IMR-90 (cell line): Measurements from ENCODE around the gene ABCC5. TPM values are rescaled to one million over a fixed set of nuclear protein-coding genes. Genes with fewer than 3 reads are reported as not detected.

Experiments used
- ATAC-seq: fragments of 200-7000 bp; cut with Tn5 transposase; 2 replicates; pipeline ENCODE4 v1.9.1; 2020; ENCODE audit warnings: low read depth, mild to moderate bottlenecking, moderate library complexity
- BruUV-seq: library from RNA; stranded (reverse); fragments of 400-500 nt; replicated peaks from 2 replicates; lab custom pipeline; 2021; lab: Mats Ljungman, UMichigan
- CTCF ChIA-PET: fragments of 300-600 bp; formaldehyde crosslinking; extraction: SDS; loops from one replicate; lab custom pipeline; 2021; ENCODE audit warnings: antibody characterized with exemption; lab: Yijun Ruan, JAX
- POLR2A ChIA-PET: fragments of 300-600 bp; sonication (Branson Sonifier 250); formaldehyde crosslinking; loops from one replicate; lab custom pipeline; 2022; ENCODE audit warnings: antibody characterized with exemption; ENCODE audit not compliant: unreplicated experiment; lab: Charles Lee
- DNase-seq: peaks from one replicate; pipeline ENCODE4 v3.0.0; 2013
- H2AFZ ChIP-seq: replicated peaks from 2 replicates; pipeline ENCODE3; 2013; ENCODE audit warnings: low read length, mild to moderate bottlenecking; ENCODE audit not compliant: poor library complexity
- H2AK5ac ChIP-seq: 2 replicates; pipeline ENCODE4 v1.6.1; 2013; ENCODE audit warnings: low read depth, low read length, inconsistent platforms
- H2AK9ac ChIP-seq: replicated peaks from 2 replicates; pipeline ENCODE3; 2013; ENCODE audit warnings: mild to moderate bottlenecking, low read depth, low read length, moderate library complexity; ENCODE audit not compliant: poor library complexity
- H2BK120ac ChIP-seq: 2 replicates; pipeline ENCODE4 v1.6.1; 2013; ENCODE audit warnings: low read depth, low read length, inconsistent platforms
- H2BK15ac ChIP-seq: 3 replicates; pipeline ENCODE4 v1.6.1; 2013; ENCODE audit warnings: low read depth, low read length, inconsistent platforms
- H2BK20ac ChIP-seq: 2 replicates; pipeline ENCODE4 v1.6.1; 2013; ENCODE audit warnings: low read depth, mild to moderate bottlenecking, inconsistent platforms, low read length, moderate library complexity
- H2BK5ac ChIP-seq: 2 replicates; pipeline ENCODE4 v1.6.1; 2013; ENCODE audit warnings: mild to moderate bottlenecking, low read depth, low read length, inconsistent platforms; ENCODE audit not compliant: poor library complexity, severe bottlenecking
- H3K14ac ChIP-seq: replicated peaks from 2 replicates; pipeline ENCODE4 v1.6.1; 2013; ENCODE audit warnings: low read depth, low read length, inconsistent platforms
- H3K18ac ChIP-seq: 2 replicates; pipeline ENCODE4 v1.6.1; 2013; ENCODE audit warnings: low read depth, low read length, control low read depth
- H3K23ac ChIP-seq: 2 replicates; pipeline ENCODE4 v1.6.1; 2013; ENCODE audit warnings: low read depth, low read length, inconsistent platforms
- H3K27ac ChIP-seq: 2 replicates; pipeline ENCODE4 v1.5.1; 2013; ENCODE audit warnings: mild to moderate bottlenecking, control low read depth, low read length; ENCODE audit not compliant: insufficient read depth
- H3K27me3 ChIP-seq: 2 replicates; pipeline ENCODE4 v1.6.1; 2013; ENCODE audit warnings: low read length; ENCODE audit not compliant: control insufficient read depth, insufficient read depth
- H3K36me3 ChIP-seq: 2 replicates; pipeline ENCODE4 v1.6.1; 2013; ENCODE audit warnings: low read length, mixed read lengths; ENCODE audit not compliant: control insufficient read depth, insufficient read depth
- H3K4ac ChIP-seq: 2 replicates; pipeline ENCODE4 v1.6.1; 2013; ENCODE audit warnings: low read depth, low read length, inconsistent platforms
- H3K4me1 ChIP-seq: 2 replicates; pipeline ENCODE4 v1.6.1; 2013; ENCODE audit warnings: low read length, mixed read lengths; ENCODE audit not compliant: control insufficient read depth, insufficient read depth
- H3K4me2 ChIP-seq: 2 replicates; pipeline ENCODE4 v1.6.1; 2013; ENCODE audit warnings: low read depth, mild to moderate bottlenecking, control low read depth, low read length, moderate library complexity
- H3K4me3 ChIP-seq: 2 replicates; pipeline ENCODE4 v1.5.1; 2013; ENCODE audit warnings: low read depth, mild to moderate bottlenecking, control low read depth, low read length, moderate library complexity; ENCODE audit not compliant: insufficient read depth
- H3K56ac ChIP-seq: 2 replicates; pipeline ENCODE4 v1.6.1; 2013; ENCODE audit warnings: low read length, inconsistent platforms; ENCODE audit not compliant: insufficient read depth; ENCODE audit errors: extremely low read depth
- H3K79me1 ChIP-seq, 2 experiments: 2 replicates each; pipeline ENCODE4 v1.6.1; 2013; ENCODE audit warnings: low read length in 2 of 2, inconsistent platforms in 1 of 2, low read depth in 1 of 2
- H3K9ac ChIP-seq: 2 replicates; pipeline ENCODE4 v1.6.1; 2013; ENCODE audit warnings: low read depth, low read length, control low read depth
- H3K9me1 ChIP-seq: 2 replicates; pipeline ENCODE4 v1.6.1; 2013; ENCODE audit warnings: low read length, inconsistent platforms; ENCODE audit not compliant: insufficient read depth
- H3K9me3 ChIP-seq: 2 replicates; pipeline ENCODE4 v1.6.1; 2013; ENCODE audit warnings: low read length; ENCODE audit not compliant: control insufficient read depth, insufficient read depth
- H4K20me1 ChIP-seq: 2 replicates; pipeline ENCODE4 v1.6.1; 2013; ENCODE audit warnings: low read length, inconsistent platforms; ENCODE audit not compliant: insufficient read depth
- H4K5ac ChIP-seq: 2 replicates; pipeline ENCODE4 v1.6.1; 2013; ENCODE audit warnings: mild to moderate bottlenecking, low read depth, low read length, control low read depth
- H4K8ac ChIP-seq, 2 experiments: 2 replicates each; pipeline ENCODE4 v1.6.1; 2013; ENCODE audit warnings: low read depth in 2 of 2, low read length in 2 of 2, control low read depth in 1 of 2, inconsistent platforms in 1 of 2
- H4K91ac ChIP-seq: 2 replicates; pipeline ENCODE4 v1.6.1; 2013; ENCODE audit warnings: low read depth, low read length, inconsistent platforms; ENCODE audit not compliant: insufficient read depth
- BHLHE40 ChIP-seq: fragments of 150-350 bp; IDR thresholded peaks from 2 replicates; pipeline ENCODE4 v1.6.1; 2016; ENCODE audit warnings: mild to moderate bottlenecking, low read depth, low read length
- CEBPB ChIP-seq: IDR thresholded peaks from 2 replicates; pipeline ENCODE4 v1.6.1; 2012; ENCODE audit warnings: low read depth, low read length, improper control_type of control experiment
- FOS ChIP-seq: fragments of 150-350 bp; IDR thresholded peaks from 2 replicates; pipeline ENCODE4 v1.6.1; 2016; ENCODE audit warnings: low read depth, low read length
- MAFK ChIP-seq: IDR thresholded peaks from 2 replicates; pipeline ENCODE4 v1.6.1; 2012; ENCODE audit warnings: low read depth, low read length, improper control_type of control experiment
- NFE2L2 ChIP-seq: fragments of 150-350 bp; IDR thresholded peaks from 2 replicates; pipeline ENCODE4 v1.6.1; 2016; ENCODE audit warnings: low read depth, mild to moderate bottlenecking, low read length
- POLR2A ChIP-seq: IDR thresholded peaks from 2 replicates; pipeline ENCODE4 v1.6.1; 2012; ENCODE audit warnings: mild to moderate bottlenecking, low read depth, low read length
- RAD21 ChIP-seq: IDR thresholded peaks from 2 replicates; pipeline ENCODE4 v1.6.1; 2012; ENCODE audit warnings: low read length, improper control_type of control experiment
- RCOR1 ChIP-seq: IDR thresholded peaks from 2 replicates; pipeline ENCODE4 v1.6.1; 2012; ENCODE audit warnings: mild to moderate bottlenecking, low read length, improper control_type of control experiment; ENCODE audit not compliant: insufficient replicate concordance
- RFX5 ChIP-seq: IDR thresholded peaks from 2 replicates; pipeline ENCODE4 v1.8.0; 2012; ENCODE audit warnings: low read depth, mild to moderate bottlenecking, low read length, moderate library complexity
- SMC3 ChIP-seq: fragments of 150-350 bp; IDR thresholded peaks from 2 replicates; pipeline ENCODE4 v1.6.1; 2016; ENCODE audit warnings: low read depth, mild to moderate bottlenecking, antibody characterized with exemption, low read length, moderate library complexity
- WGBS, 2 experiments: methylation state at CpG; one replicate each; pipeline versions ENCODE4 v1.1.5 to v1.1.7; 2013; ENCODE audit warnings: missing lambda C conversion rate in 2 of 2; ENCODE audit not compliant: insufficient read length in 1 of 2; ENCODE audit errors: extremely low coverage in 2 of 2; 5-methylcytosine and 5-hydroxymethylcytosine counted together
- dilution Hi-C: fragments of 300-500 bp; cut with HindIII; formaldehyde crosslinking; loops from one replicate; pipeline ENCODE4 v1.14.3; 2018; ENCODE audit warnings: low sequenced_read_pairs; ENCODE audit not compliant: unreplicated experiment
- in situ Hi-C: fragments of 300-500 bp; cut with MboI; formaldehyde crosslinking; loops from 3 replicates; pipeline ENCODE4 v1.14.3; 2019; ENCODE audit warnings: low sequenced_read_pairs, inconsistent platforms, mixed read lengths
- intact Hi-C: fragments of 100-400 bp; cut with micrococcal nuclease; formaldehyde crosslinking; loops from 2 replicates; pipeline ENCODE4 v1.10.0; 2022
- polyA plus RNA-seq, 3 experiments: library from polyadenylated mRNA; depleted of rRNA; stranded (reverse); fragments of >200 nt; gene quantifications; 2 replicates each; pipeline ENCODE4 v1.2.3, GENCODE V29; 2012; ENCODE audit warnings: low replicate concordance in 1 of 3
- total RNA-seq: library from RNA; depleted of rRNA; stranded (reverse); fragments of >200 nt; gene quantifications from 2 replicates; pipeline ENCODE4 v1.2.3, GENCODE V29; 2012

The ABCC5 gene
- total and polyA plus RNA-seq, 2 of the 4 experiments (the other 2 are of a cell fraction), result 8.4 to 17.7 TPM

- Histone ChIP-seq H3K18ac (no peak overlapping the region), H3K4me1 (no peaks in the 10 kb centered on the region), H2AK9ac (no peak overlapping the region), H3K9me1 (0 out of 2 replicates have a peak, but pooled peaks cover 4% of the 10 kb centered on the region), H3K79me1 (no peaks in the 10 kb centered on the region), H4K20me1 (no peaks in the 10 kb centered on the region), H3K56ac (no peak overlapping the region), H3K14ac (no peak overlapping the region), H2BK20ac (no peak overlapping the region), H3K23ac (no peak overlapping the region), H2AK5ac (no peak overlapping the region), H2BK120ac (no peak overlapping the region), H4K5ac (no peak overlapping the region), H2BK5ac (no peak overlapping the region), H2AFZ (no peak overlapping the region), H3K9me3 (no peaks in the 10 kb centered on the region), H3K4me2 (no peak overlapping the region), H3K4me3 (no peak overlapping the region), H3K9ac (no peak overlapping the region), H4K91ac (no peak overlapping the region), H3K27ac (no peak overlapping the region), H4K8ac (no peak overlapping the region), H3K36me3 (peaks cover 36% of the 10 kb centered on the region), H3K4ac (no peak overlapping the region), H2BK15ac (no peak overlapping the region), H3K27me3 (no peaks in the 10 kb centered on the region)
- DNase-seq (no peak), ATAC-seq (no peak)
- POLR2A ChIA-PET, result no interaction called here
- WGBS, 2 experiments, result no CpG with 5 or more reads among the region's 6 CpGs
- TF ChIP-seq BHLHE40, result no peak
- TF ChIP-seq NFE2L2, result no peak
- TF ChIP-seq POLR2A, result no peak
- TF ChIP-seq RAD21, result no peak
- TF ChIP-seq MAFK, result no peak
- TF ChIP-seq SMC3, result no peak
- TF ChIP-seq CEBPB, result no peak
- TF ChIP-seq RFX5, result no peak
- no peak for TF ChIP-seq FOS
- TF ChIP-seq RCOR1, result no peak
- dilution Hi-C loops (no loop called here), in situ Hi-C loops (no loop called here), intact Hi-C loops (no loop called here)
- BruUV-seq, result no TSS peak
- CTCF ChIA-PET, result no interaction called here
Observed at GRCh38 chr3:183953471-183954070, 64.1 kb downstream of the ABCC5 start.
